K562 (cell line): ENCODE results near the gene ORC1. TPM values are rescaled to one million over a fixed set of nuclear protein-coding genes. Genes with fewer than 3 reads are reported as not detected.

Experiments
- E2F5 ChIP-seq: sonication (generic); formaldehyde crosslinking; IDR thresholded peaks from 2 replicates; pipeline ENCODE4 v1.8.0; 2022; ENCODE audit warnings: mild to moderate bottlenecking, missing genetic modification reagents
- EHMT2 ChIP-seq: fragments of 450-650 bp; IDR thresholded peaks from 2 replicates; pipeline ENCODE4 v1.6.1; 2018; ENCODE audit warnings: antibody characterized with exemption
- ELF2 ChIP-seq: fragments of 250-450 bp; sonication (Bioruptor Pico); IDR thresholded peaks from 2 replicates; pipeline ENCODE4 v1.5.0; 2021; ENCODE audit warnings: mild to moderate bottlenecking
- HNRNPUL1 ChIP-seq: fragments of 200-400 bp; formaldehyde crosslinking; IDR thresholded peaks from 2 replicates; pipeline ENCODE4 v1.6.1; 2017; ENCODE audit warnings: low read length
- MGA ChIP-seq: fragments of 450-650 bp; IDR thresholded peaks from 2 replicates; pipeline ENCODE4 v1.6.1; 2016; ENCODE audit warnings: mild to moderate bottlenecking, moderate library complexity
- MTA3 ChIP-seq: fragments of 450-650 bp; formaldehyde crosslinking; IDR thresholded peaks from 2 replicates; pipeline ENCODE4 v1.6.1; 2017; ENCODE audit warnings: mild to moderate bottlenecking, borderline replicate concordance
- PRDM10 ChIP-seq: fragments of 450-650 bp; IDR thresholded peaks from 2 replicates; pipeline ENCODE4 v1.6.1; 2018; ENCODE audit not compliant: partially characterized antibody
- ZBTB5 ChIP-seq: fragments of 450-650 bp; IDR thresholded peaks from 2 replicates; pipeline ENCODE4 v1.6.1; 2017; ENCODE audit warnings: antibody characterized with exemption
- polyA plus RNA-seq, 8 experiments: library from polyadenylated mRNA; depleted of rRNA in 4 of 8; stranded (reverse) in 5 of 8; unstranded in 3 of 8; fragments of >200 nt; fragmentation: Nextera tagmentation in 2 of 8; fragmentation: Illumina TruSeq in 1 of 8; extraction: Ambion mirVana in 2 of 8; extraction: Trizol in 1 of 8; gene quantifications; 2 replicates each; pipeline versions ENCODE4 v1.2.1 to v1.2.3, GENCODE V29; 2011 to 2014; ENCODE audit warnings: inconsistent platforms in 1 of 8, missing spikeins in 1 of 8
- total RNA-seq, 7 experiments: library from RNA; depleted of rRNA in 6 of 7; stranded (reverse); fragments of >200 nt in 6 of 7; fragmentation: Illumina TruSeq in 2 of 7; extraction: Trizol in 2 of 7; gene quantifications; 2 replicates each; pipeline versions ENCODE4 v1.2.1 to v1.2.3, GENCODE V29; 2011 to 2021; ENCODE audit warnings: low replicate concordance in 1 of 7

ORC1 gene
- total and polyA plus RNA-seq, 9 of the 15 experiments (the other 6 are each of a cell fraction or from before 2014, with no cell fraction given) = 26.4 to 91.6 (median 69.7) TPM

- TF ChIP-seq PRDM10 = no peak
- no peak for TF ChIP-seq HNRNPUL1
- TF ChIP-seq ELF2 (CRISPR knock-in tag) = peak; percentile 78; the same call in 1 of the 2 replicates
- TF ChIP-seq MTA3 = peak; percentile 94; the same call in 1 of the 2 replicates
- no peak for TF ChIP-seq EHMT2
- peak; percentile 32; the same call in 1 of the 2 replicates for TF ChIP-seq MGA
- peak; percentile 42; the same call in 1 of the 2 replicates for TF ChIP-seq E2F5 (CRISPR knock-in tag)
- TF ChIP-seq ZBTB5 = no peak
Observed at GRCh38 chr1:52404116-52404974, at the start of gene ORC1, which contains the start of gene PRPF38A (continued).
